Measurements from ENCODE around the gene RAB6D. TPM values are rescaled to one million over a fixed set of nuclear protein-coding genes. Genes with fewer than 3 reads are reported as not detected.
"Not testable (repeated sequence)": the region's sequence is repeated elsewhere in the genome, so short reads cannot be mapped to it uniquely, and the experiment has no call there.

Gene RAB6D
- total and polyA plus RNA-seq, 2 experiments from 2014 or later: 0.37 TPM; not detected in 1

DNA sequence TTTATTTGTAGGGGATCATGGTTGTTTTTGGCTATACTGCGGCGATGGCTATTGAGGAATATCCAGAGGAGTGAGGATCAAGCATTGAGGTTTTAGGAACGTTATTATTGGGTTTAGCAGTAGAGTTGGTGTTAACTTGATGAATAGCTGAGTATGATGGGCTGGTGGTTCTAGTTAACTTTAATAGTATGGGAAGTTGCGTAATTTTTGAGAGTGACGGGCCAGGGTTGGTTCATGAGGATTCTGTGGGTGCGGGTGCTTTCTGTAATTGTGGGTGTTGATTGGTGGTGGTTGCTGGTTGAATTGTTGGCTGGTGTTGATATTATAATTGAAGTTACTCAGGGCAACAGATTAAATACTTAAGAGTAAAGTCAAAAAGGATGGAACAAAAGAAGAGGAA, 6.0 kb upstream of the RAB6D start (continued):
- TF ChIP-seq, protein P1, sequence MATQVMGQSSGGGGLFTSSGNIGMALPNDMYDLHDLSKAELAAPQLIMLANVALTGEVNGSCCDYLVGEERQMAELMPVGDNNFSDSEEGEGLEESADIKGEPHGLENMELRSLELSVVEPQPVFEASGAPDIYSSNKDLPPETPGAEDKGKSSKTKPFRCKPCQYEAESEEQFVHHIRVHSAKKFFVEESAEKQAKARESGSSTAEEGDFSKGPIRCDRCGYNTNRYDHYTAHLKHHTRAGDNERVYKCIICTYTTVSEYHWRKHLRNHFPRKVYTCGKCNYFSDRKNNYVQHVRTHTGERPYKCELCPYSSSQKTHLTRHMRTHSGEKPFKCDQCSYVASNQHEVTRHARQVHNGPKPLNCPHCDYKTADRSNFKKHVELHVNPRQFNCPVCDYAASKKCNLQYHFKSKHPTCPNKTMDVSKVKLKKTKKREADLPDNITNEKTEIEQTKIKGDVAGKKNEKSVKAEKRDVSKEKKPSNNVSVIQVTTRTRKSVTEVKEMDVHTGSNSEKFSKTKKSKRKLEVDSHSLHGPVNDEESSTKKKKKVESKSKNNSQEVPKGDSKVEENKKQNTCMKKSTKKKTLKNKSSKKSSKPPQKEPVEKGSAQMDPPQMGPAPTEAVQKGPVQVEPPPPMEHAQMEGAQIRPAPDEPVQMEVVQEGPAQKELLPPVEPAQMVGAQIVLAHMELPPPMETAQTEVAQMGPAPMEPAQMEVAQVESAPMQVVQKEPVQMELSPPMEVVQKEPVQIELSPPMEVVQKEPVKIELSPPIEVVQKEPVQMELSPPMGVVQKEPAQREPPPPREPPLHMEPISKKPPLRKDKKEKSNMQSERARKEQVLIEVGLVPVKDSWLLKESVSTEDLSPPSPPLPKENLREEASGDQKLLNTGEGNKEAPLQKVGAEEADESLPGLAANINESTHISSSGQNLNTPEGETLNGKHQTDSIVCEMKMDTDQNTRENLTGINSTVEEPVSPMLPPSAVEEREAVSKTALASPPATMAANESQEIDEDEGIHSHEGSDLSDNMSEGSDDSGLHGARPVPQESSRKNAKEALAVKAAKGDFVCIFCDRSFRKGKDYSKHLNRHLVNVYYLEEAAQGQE (IDR thresholded peaks at IDR 0.05; ENCODE audit: unreplicated experiment): no peak
- TF ChIP-seq, protein P2, sequence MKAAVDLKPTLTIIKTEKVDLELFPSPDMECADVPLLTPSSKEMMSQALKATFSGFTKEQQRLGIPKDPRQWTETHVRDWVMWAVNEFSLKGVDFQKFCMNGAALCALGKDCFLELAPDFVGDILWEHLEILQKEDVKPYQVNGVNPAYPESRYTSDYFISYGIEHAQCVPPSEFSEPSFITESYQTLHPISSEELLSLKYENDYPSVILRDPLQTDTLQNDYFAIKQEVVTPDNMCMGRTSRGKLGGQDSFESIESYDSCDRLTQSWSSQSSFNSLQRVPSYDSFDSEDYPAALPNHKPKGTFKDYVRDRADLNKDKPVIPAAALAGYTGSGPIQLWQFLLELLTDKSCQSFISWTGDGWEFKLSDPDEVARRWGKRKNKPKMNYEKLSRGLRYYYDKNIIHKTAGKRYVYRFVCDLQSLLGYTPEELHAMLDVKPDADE (IDR thresholded peaks at IDR 0.05): no peak

DNA sequence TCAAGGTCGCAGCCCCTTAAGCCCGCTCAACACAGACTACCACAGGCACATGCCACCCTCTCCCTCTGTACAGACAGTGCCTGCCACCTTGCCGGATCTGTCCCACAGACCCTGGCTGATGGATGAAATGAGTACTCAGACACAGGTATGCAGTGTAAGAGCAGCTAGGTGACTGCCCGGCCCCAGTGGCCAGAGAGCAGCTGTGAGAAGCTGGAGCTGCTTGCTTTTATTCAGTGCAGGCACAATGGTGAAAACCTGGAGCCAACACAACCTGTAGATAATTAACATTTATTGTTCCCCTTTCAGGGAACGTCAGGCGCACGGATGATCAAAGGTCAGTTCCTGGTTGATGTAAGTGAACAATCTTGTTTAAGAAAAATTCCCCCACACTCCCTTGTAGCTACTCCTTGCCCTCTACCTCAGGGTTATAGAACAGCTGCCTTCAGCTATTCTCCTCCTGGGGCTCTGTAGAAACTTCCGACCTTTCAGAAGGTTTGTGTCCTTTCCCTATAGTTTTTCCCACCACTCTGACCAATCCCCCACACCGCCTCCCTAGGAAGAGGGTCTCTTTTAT, 4.6 kb upstream of the RAB6D start:
- H3K9me2 ChIP-seq (ENCODE audit: insufficient read depth); H3K4me2 ChIP-seq; H4K20me1 ChIP-seq (replicated peaks; ENCODE audit: insufficient read depth); H3K27ac ChIP-seq (ENCODE audit: low read depth); H3K4me1 Mint-ChIP-seq; H3K4me3 Mint-ChIP-seq; H3K9me3 Mint-ChIP-seq; DNase-seq (ENCODE audit: low spot score); ATAC-seq; H3K36me3 ChIP-seq (ENCODE audit: insufficient read depth); H3K79me2 ChIP-seq (replicated peaks; ENCODE audit: insufficient read depth); H3K4me1 ChIP-seq (ENCODE audit: insufficient read depth); H3K36me3 Mint-ChIP-seq (ENCODE audit: low read depth); H3K27ac Mint-ChIP-seq; H2AFZ ChIP-seq; H3F3A ChIP-seq (replicated peaks; ENCODE audit: low read depth); H3K4me3 ChIP-seq: not testable (repeated sequence)
- H3K27me3 ChIP-seq (ENCODE audit: insufficient read depth): peaks cover 16% of the 10 kb centered on the region
- H3K27me3 Mint-ChIP-seq (ENCODE audit: insufficient read depth, low read depth, poor library complexity): peaks cover 14% of the 10 kb centered on the region

DNA sequence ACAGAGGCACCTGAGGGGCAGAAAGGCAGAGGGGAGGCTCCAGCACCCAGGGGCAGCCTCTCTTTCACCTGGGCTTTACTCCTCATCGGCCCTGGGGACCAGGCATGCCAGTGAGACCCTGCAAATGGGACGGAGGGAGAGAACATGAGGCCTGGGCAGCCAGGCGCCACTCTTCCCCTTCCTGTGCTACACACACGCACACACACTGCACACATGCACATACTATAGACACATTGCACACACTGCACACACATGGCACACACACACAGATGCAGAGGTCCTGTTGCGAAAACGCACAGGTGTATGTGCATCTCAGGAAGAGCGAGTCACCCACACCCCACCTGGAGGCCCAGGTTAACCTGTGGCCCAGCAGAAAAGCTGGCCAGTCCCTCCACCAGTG, 3.4 kb upstream of the RAB6D start:
- Histone ChIP-seq H4K20me1 (replicated peaks; ENCODE audit: insufficient read depth) (no peaks in the 10 kb centered on the region), H3K36me3 (ENCODE audit: insufficient read depth) (no peaks in the 10 kb centered on the region), H3K4me3 (no peak overlapping the region), H3K9me2 (ENCODE audit: insufficient read depth) (no peaks in the 10 kb centered on the region), H3K4me2 (no peak overlapping the region), H3K79me2 (replicated peaks; ENCODE audit: insufficient read depth) (no peaks in the 10 kb centered on the region), H3F3A (replicated peaks; ENCODE audit: low read depth) (no peaks in the 10 kb centered on the region), H3K27ac (ENCODE audit: low read depth) (no peak overlapping the region), H2AFZ (no peak overlapping the region), H3K27me3 (ENCODE audit: insufficient read depth) (peaks cover 26% of the 10 kb centered on the region), H3K4me1 (ENCODE audit: insufficient read depth) (no peaks in the 10 kb centered on the region)
- Mint-ChIP-seq H3K27me3 (ENCODE audit: insufficient read depth, low read depth, poor library complexity) (peaks cover 23% of the 10 kb centered on the region), H3K4me3 (no peak overlapping the region), H3K4me1 (peaks cover 7% of the 10 kb centered on the region), H3K27ac (no peak overlapping the region), H3K36me3 (ENCODE audit: low read depth) (no peaks in the 10 kb centered on the region), H3K9me3 (no peaks in the 10 kb centered on the region)
- DNase-seq (ENCODE audit: low spot score): no peak
- TF ChIP-seq, protein P3, sequence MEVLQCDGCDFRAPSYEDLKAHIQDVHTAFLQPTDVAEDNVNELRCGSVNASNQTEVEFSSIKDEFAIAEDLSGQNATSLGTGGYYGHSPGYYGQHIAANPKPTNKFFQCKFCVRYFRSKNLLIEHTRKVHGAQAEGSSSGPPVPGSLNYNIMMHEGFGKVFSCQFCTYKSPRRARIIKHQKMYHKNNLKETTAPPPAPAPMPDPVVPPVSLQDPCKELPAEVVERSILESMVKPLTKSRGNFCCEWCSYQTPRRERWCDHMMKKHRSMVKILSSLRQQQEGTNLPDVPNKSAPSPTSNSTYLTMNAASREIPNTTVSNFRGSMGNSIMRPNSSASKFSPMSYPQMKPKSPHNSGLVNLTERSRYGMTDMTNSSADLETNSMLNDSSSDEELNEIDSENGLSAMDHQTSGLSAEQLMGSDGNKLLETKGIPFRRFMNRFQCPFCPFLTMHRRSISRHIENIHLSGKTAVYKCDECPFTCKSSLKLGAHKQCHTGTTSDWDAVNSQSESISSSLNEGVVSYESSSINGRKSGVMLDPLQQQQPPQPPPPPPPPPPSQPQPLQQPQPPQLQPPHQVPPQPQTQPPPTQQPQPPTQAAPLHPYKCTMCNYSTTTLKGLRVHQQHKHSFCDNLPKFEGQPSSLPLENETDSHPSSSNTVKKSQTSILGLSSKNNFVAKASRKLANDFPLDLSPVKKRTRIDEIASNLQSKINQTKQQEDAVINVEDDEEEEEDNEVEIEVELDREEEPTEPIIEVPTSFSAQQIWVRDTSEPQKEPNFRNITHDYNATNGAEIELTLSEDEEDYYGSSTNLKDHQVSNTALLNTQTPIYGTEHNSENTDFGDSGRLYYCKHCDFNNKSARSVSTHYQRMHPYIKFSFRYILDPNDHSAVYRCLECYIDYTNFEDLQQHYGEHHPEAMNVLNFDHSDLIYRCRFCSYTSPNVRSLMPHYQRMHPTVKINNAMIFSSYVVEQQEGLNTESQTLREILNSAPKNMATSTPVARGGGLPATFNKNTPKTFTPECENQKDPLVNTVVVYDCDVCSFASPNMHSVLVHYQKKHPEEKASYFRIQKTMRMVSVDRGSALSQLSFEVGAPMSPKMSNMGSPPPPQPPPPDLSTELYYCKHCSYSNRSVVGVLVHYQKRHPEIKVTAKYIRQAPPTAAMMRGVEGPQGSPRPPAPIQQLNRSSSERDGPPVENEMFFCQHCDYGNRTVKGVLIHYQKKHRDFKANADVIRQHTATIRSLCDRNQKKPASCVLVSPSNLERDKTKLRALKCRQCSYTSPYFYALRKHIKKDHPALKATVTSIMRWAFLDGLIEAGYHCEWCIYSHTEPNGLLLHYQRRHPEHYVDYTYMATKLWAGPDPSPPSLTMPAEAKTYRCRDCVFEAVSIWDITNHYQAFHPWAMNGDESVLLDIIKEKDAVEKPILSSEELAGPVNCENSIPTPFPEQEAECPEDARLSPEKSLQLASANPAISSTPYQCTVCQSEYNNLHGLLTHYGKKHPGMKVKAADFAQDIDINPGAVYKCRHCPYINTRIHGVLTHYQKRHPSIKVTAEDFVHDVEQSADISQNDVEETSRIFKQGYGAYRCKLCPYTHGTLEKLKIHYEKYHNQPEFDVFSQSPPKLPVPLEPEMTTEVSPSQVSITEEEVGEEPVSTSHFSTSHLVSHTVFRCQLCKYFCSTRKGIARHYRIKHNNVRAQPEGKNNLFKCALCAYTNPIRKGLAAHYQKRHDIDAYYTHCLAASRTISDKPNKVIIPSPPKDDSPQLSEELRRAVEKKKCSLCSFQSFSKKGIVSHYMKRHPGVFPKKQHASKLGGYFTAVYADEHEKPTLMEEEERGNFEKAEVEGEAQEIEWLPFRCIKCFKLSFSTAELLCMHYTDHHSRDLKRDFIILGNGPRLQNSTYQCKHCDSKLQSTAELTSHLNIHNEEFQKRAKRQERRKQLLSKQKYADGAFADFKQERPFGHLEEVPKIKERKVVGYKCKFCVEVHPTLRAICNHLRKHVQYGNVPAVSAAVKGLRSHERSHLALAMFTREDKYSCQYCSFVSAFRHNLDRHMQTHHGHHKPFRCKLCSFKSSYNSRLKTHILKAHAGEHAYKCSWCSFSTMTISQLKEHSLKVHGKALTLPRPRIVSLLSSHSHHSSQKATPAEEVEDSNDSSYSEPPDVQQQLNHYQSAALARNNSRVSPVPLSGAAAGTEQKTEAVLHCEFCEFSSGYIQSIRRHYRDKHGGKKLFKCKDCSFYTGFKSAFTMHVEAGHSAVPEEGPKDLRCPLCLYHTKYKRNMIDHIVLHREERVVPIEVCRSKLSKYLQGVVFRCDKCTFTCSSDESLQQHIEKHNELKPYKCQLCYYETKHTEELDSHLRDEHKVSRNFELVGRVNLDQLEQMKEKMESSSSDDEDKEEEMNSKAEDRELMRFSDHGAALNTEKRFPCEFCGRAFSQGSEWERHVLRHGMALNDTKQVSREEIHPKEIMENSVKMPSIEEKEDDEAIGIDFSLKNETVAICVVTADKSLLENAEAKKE (CRISPR knock-in tag; IDR thresholded peaks at IDR 0.05): no peak
- ATAC-seq: no peak
